HG03135 (cell line): ENCODE data around the gene PHACTR1.

Experiments
- ATAC-seq: cut with Tn5 transposase; IDR thresholded peaks from one replicate; pipeline ENCODE4 v1.9.1; 2021; ENCODE audit warnings: mild to moderate bottlenecking, moderate library complexity; ENCODE audit not compliant: unreplicated experiment

Gene PHACTR1

DNA sequence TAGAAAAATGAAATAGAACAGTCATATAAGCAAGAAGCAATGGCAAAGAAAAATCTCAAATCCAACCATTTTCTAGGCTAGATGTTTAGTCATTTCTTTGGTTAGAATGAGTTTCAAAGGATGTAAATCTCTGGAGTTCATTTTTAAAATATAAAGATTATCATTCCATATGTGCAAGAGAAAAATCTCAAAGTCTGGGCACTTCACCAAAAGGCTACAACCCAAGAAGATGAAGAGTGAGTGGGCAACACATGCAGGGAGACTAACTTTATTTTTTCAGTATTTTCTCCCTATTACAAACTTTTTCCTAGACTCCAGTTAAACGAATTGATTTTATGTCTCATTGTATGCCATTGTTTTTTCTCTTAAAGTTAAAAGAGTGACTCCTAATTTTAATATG lies 83.6 kb downstream of the PHACTR1 start:
- no peak for ATAC-seq

DNA sequence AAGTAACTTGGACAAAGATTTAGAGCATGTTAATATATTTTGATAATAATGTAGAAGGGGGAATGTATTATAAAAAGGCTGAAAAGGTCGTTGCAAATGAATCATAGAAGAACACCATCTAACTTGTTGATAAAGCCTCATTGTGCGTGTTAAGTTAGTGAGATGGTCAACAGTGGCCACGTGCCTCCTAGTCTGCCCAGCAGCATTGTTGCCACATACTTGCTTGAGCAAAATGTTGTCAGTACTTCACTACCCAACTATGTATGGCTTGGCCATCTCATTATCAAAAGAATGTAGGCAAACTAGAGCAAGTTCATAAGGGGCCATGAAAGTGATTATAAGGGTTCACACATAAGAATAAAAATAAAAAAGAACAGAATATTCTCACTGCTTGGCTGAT lies 84.6 kb downstream of the PHACTR1 start:
- no peak for ATAC-seq

DNA sequence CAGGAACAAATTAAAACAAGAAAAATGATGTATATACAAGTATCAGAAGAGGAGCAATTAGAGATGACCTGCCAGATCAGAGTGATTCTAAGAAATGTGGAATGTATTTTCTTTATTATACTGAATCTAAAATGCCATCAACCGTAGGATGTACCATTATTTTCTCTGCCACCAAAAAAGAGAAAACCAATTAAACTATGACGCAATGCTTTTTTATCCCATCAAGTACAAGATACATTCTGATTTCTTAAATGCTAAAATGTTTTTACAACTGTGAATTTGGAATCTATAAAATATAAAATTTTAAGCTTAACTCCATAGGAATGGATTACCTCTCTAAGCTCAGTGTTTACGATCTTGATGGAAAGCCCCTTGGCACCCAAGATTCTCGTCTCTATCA lies 85.9 kb downstream of the PHACTR1 start:
- ATAC-seq = no peak

DNA sequence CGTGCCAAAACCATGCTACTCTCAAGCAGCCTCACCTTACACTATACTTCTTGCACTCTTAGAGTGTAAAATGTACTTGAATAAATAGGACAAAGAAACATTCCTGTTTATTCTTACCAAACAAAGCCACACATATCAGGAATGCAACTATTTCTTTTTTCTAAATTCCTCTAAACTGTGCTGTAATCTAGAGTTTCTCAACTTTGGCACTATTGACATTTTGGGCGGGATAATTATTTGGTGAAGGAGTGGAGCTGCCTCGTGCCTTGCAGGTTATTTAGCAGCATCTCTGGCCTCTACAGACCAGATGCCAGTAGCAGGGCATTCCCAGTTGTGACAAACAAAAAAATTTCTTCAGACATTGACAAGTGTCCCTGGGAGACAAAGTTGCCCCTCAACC lies 86.9 kb downstream of the PHACTR1 start:
- no peak for ATAC-seq

DNA sequence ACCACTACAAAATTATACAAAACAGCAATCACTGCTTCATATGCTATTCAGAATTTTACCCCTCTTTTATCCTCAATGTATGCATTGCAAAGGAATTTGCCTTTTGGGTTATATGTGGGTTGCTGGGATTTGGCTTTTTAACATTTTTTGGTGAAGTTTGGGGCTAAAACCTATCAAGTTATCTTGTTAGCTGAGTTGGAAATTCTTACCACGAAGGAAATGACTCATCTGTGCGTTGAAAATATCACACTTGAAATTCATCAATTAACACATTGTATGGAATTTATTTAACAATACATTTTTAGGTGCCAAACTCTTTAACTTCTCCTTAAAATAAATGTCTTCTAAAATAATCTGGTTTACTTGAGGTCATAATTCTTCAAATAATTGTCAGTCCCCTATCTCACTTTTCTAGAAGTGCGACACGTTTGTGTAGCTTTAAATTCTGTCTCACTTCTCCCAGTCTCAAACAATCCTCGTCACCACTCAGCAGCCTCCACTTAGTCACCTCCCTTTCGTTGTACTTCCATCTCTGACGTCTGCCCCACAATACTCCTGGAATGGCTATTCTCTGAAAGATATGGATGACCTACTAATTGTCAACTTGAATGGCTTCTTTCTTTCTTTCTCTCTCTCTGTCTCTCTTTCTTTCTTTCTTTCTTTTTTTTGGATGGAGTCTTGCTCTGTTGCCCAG lies 88.5 kb downstream of the PHACTR1 start:
- no peak for ATAC-seq

DNA sequence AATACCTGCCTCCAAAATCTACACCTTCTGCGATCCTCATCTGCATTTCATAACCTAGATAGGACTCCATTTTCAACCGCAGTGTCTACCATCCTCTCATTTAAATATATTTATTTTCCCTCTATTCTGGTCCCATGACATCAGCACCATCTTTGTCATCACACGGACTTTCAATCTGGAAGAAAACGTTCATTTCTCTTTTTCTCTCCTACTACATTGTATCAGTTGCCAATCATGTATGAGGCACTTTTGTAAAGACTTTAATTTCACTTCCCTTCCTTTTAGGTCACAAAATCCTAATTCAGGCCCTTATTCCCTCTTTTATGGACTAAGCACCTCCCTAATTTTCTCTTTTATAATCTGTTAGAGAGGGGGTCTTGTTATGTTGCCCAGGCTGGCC lies 89.6 kb downstream of the PHACTR1 start:
- ATAC-seq = no peak

DNA sequence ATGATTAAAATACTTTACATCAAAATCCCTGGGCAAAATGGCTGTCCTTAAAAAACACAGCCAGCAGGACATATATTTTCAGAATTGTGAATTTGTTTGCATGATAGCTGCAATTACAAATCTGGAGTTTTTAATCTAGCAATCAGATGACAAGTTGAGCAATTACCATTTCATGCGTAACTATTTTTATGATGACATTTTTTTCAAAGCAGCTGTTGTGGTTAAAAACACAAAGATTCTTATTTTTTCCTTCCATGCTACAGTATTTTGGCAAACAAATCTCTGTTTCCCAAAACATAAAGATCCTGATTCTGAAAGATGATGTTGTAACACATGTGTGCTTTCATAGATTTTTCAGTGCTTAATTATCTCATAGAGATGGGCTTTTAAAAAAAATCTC lies 90.2 kb downstream of the PHACTR1 start:
- ATAC-seq = no peak

DNA sequence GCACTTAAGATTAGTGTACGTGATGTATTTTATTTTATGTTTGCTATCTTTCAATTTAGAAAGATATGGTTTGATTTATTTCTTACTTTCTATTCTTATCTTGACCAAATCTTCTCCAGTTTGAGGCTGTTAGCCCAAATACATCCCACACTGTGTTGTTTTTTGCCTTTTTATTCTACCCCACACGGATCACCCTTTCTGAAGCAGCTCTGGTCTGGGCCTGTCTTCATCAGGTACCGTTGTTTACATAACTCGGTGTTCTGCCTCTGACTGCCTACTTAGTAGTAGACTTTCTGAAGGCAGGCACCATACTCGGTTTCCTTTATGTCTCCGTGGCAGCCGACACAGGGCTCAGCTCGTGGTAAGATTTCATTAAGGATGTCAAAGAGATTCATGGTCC lies 95.0 kb downstream of the PHACTR1 start:
- ATAC-seq = no peak

DNA sequence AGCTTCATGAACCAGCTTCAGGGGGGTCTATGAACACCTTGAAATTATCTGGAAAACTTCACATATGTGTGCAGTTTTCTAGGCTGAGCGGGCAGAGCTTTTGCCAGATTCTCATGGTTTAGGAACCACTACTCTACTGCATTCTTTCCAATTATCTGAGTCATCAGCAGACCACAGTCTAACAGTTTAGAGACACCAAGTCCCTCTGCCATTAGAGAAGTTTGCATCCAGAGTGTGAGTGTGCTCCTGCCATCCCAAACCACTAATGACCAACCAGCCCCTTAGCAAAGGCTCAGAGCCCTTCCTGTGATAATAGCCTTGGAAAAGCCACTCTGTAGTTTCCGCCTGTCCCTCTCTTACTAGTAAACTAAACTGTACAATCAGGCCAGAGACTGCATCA lies 96.8 kb downstream of the PHACTR1 start:
- no peak for ATAC-seq

DNA sequence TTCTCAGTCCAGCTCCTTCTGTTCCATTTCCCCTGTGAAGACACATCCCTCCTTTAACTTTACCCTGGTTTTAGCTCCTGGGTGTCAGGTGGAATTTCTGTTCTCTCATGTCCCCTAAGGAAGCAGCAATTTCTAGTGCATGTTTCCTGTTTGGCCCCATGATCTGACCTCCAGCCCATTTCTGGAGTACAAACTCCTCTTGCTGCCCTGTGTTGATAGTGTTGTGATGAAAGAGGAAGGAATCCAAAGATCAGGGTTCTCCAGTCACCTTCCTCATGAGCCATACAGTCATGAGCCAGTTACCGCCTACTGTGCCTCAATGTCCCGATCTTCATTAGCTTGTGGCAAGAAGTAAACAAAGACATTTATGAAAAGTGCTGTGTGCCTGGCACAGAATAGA lies 97.4 kb downstream of the PHACTR1 start:
- no peak for ATAC-seq

DNA sequence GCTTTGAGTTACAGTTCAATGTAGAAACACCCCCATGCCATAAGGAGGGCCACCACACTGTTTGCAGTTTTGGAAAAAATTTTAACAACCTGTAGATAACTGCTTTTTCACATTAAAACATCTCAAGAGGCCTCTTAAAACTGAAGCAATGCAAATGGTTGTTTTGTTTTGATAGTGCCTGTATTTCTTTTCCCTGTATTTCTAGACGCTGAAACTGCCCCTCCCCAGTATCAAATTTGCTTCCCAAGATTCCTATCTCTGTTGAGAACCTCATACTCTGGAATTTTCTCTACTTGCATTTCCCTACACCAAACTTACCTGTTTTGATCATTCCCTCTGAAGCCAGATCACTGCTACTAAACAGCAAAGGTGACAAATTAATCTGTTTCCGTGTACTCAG lies 98.5 kb downstream of the PHACTR1 start:
- no peak for ATAC-seq

DNA sequence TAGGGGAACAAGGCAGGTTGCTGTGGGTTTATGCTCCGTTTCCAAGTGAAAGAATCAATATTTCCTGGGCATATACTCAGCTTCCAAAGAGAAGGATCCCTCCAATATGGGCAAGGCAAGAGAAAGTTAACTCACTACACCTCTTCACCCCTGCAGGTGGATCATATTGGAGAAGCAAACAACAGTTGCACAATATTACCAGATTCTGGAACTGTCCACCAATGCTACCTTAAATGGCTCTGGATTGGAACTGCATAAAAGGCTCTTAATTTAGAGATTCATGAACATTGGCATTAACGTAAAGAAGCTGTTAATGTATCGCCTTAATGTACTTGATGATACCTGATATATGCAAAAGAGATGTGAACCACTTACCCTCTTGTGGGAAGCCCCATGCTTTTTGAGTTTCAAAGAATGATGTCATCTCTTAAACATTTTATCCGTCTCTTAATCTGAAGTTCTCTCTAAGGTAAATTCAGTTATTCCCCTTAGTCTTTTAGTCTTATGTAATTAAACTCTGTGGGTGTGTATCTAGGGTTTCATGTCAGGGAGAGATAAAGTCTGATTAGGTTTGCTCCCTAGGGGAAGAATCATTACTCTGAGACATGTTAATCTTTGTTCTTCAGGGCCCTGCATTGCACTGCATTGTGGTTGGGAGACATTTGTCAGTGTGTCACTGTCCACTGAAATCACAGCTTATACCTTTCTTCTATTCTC lies 99.5 kb downstream of the PHACTR1 start:
- ATAC-seq = no peak

DNA sequence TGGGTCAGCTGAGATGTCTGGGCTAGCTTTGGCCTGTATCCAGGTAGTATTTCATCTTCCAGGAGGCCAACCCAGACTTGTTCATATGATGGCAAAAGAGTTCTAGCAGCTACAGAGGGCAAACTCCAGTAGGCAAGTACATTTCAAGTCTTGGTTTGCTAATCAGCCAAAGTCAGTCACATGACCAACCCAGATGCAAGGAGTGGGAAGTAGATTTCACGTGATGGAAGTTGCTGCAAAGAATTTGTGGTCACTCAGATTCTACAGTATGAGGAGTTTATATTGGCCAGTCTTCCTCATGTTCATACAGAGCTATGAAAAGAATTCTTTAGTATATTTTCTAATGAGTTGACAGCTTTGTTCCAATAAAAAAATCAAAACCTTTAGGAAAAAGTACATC lies 101.8 kb downstream of the PHACTR1 start:
- no peak for ATAC-seq

DNA sequence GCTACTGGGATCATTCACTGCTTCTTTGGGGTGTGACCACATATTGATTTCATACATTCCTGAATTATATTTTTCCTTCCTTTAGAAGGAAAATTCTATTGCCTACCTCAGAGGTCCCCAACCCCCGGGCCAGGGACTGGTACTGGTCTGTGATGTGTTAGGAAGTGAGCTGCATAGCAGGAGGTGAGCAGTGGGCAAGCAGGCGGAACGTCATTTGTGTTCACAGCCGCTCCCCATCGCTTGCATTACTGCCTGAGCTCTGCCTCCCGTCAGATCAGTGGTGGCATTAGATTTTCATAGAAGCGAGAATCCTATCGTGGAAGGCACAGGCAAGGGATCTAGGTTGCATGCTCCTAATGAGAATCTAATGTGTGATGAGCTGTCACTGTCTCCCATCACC lies 107.3 kb downstream of the PHACTR1 start:
- no peak for ATAC-seq

DNA sequence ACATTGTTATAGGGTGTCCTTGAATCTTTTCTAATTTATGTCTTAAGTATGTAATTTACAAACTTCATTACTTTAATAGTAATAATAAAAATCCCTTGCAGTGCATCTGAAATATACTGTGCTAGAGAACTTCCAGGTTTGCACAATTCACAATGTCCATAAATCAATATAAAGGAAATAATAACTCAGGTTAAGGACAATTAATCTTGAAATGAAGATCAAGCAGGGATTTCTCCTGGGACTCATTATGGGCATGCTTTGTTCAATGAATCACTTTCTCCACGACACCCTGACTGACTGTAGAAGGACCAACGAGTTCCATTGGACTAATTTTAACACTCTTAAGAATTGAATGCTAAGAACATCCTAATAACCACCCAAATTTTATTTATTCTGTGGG lies 110.0 kb downstream of the PHACTR1 start:
- ATAC-seq = no peak

DNA sequence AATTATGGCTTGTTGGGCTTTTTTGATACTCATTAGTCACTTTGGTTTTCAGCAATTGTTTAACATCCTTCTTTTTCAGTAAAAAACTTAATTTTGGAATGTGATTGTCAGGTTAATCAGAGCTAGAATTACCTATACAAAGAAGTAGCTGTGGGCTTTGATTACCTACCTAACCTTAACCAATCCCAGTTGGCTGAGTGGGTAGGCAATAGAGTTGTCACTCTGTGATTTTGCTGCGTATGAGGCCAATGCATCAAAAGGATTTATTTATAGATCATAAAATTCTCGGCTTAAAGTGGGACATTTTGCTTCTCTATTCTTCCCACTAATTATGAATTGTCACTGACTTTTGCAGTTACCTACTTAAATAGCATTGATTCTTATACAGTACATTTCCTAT lies 111.4 kb downstream of the PHACTR1 start:
- ATAC-seq = no peak

DNA sequence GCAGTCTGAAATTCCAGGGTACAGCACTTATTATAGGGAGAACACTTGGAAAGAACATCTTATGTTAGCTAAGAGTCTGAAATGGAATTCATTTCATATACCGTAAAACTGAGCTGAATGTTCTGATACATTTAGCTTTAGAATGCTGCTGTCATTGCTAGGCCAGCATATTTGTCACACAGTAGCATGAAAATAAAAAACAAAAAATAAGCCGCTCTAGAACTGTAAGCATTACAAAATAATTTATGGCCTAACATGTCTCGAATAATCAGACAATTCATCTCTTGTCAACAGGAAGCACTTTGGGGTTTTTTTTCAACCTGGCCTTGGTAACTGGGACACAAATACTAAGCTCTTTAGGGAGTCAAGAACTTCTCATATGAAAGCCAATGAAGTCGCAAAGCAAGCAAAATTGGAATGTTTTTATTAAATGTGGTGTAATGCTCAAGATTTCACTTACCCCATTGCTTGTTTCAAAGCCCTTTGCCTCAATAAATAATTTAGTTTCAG lies 115.7 kb downstream of the PHACTR1 start:
- ATAC-seq = no peak

DNA sequence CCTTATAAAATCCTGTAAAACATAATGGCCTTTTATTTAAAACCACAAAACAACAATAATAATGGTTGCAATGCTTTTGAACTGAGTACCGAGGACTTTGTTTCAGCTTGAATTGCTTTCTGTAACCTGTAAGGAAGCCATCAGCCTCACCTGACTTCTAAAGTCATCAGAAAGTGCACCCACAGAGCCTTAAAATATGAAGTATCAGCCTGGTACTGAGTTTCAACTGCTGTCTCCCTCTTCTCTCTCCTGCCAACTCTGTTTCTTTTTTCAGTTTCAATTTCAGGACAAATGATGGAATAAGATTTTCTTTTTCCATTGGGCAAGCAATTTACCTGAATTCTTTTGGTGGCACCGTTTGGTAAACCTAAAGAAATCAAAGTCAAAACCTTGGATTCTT lies 119.4 kb downstream of the PHACTR1 start:
- ATAC-seq = no peak

DNA sequence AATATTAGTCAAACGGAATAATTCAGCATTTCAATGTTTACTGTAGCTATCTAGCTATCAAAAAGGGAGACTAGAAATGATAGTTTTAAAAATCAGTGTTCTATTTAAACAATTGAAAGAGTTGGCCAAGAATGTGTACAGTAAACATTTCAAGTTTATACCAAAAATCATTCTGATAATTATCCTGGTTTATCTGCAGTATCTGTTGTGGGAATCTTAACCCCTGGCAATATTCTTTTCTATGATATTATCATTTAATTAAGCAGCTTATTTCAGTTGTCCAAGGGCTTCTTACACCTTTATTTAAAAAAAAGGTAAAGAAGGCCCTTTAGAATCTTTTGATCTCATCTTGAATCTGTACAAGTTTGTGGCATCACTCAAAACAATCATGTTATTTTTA lies 125.1 kb downstream of the PHACTR1 start:
- ATAC-seq = no peak

DNA sequence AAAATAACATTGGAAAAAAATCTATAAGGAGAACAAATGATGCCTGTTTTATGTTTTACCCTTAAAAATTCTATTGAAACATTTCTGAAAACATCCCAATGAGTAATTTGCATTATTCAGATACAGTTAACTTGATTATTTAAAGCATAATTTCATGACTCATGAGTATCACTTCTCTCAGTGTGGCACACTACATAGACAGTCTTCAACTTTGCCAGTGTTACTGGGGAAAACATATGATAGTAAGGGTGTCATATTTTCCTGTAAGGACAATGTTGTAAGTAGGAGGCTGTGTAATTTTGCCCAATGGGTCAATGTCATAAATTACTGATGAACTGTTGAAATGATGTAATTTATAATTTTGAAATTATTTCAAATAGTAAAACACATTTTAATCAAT lies 125.5 kb downstream of the PHACTR1 start:
- ATAC-seq = no peak

DNA sequence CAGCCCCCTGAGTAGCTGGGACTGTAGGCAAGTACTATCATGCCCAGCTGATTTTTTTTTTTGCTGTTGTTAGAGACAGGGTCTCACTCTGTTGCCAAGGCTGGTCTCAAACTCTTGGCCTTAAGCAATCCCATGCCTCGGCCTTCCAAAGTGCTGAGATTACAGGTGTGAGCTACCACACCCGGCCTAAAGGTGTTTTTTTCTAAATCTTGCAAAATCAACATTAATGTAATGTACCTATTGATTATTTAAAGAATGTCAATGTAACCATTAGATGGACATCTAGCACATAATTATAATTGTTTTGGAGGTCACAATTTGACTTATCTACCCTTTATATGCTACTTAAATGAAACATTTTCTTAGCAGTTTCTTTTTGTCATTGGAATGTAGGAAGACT lies 126.1 kb downstream of the PHACTR1 start:
- ATAC-seq = no peak
